ENCODE measurements around the gene MMP14. TPM values are rescaled to one million over a fixed set of nuclear protein-coding genes. Genes with fewer than 3 reads are reported as not detected.
A peak's percentile ranks its signal among the peaks of the same experiment; 100 is the strongest.
"Not testable (repeated sequence)": the region's sequence is repeated elsewhere in the genome, so short reads cannot be mapped to it uniquely, and the experiment has no call there.

Gene MMP14
- polyA plus RNA-seq, 1 experiment = 365 TPM

- peak; percentile 87 for DNase-seq (ENCODE audit: low read depth, low spot score)
- Histone ChIP-seq H3K4me3 (ENCODE audit: low read depth, low read length) (peak overlapping the region; percentile 5; the same call in 1 of the 2 replicates), H3K27me3 (ENCODE audit: control insufficient read depth, insufficient read depth, low read length) (no peaks in the 10 kb centered on the region), H3K9me3 (ENCODE audit: control insufficient read depth, insufficient read depth, low read length) (no peaks in the 10 kb centered on the region; the same call in 1 of the 2 replicates), H3K27ac (ENCODE audit: low read depth, low read length) (peak overlapping the region; percentile 92)
- TF ChIP-seq CTCF (IDR thresholded peaks at IDR 0.05; ENCODE audit: low read depth, low read length) = no peak
- ChIA-PET POLR2A (interaction anchor here (0.7 to 3.4 kb wide), 5 partner anchors 10 to 26 kb away, joined by 3 to 35 read pairs (median 6); no protein-coding TSS in a partner anchor), CTCF (interaction anchor here (0.8 to 8.7 kb wide), 7 partner anchors 10 to 268 kb away, joined by 3 to 217 read pairs (median 28); partner anchors contain the start of gene LRP10)
Observed at GRCh38 chr14:22824711-22825359, 11.6 kb upstream of the MMP14 start.

GRCh38 chr14:22829076-22829660, 7.2 kb upstream of the MMP14 start:
- H3K4me3 ChIP-seq (ENCODE audit: low read depth, low read length); H3K9me3 ChIP-seq (ENCODE audit: control insufficient read depth, insufficient read depth, low read length); H3K27me3 ChIP-seq (ENCODE audit: control insufficient read depth, insufficient read depth, low read length); DNase-seq (ENCODE audit: low read depth, low spot score): not testable (repeated sequence)
- peak overlapping the region; percentile 11 for H3K27ac ChIP-seq (ENCODE audit: low read depth, low read length)
- POLR2A ChIA-PET = interaction anchor here (1.0 kb wide), 1 partner anchor 9 kb away, joined by 4 read pairs; no protein-coding TSS in a partner anchor
- CTCF ChIA-PET = interaction anchor here (1.0 kb wide), 1 partner anchor 272 kb away, joined by 3 read pairs; no protein-coding TSS in a partner anchor

GRCh38 chr14:22829661-22830442, 6.5 kb upstream of the MMP14 start, which contains the start of gene MRPL52:
Gene MRPL52 (plus strand): TSS chr14:22829887. CDS start chr14:22829913, 26 bp downstream.
- ChIA-PET CTCF (interaction anchor here (1.0 to 2.8 kb wide), 5 partner anchors 24 to 273 kb away, joined by 3 to 12 read pairs (median 8); no protein-coding TSS in a partner anchor), POLR2A (interaction anchor here (1.0 to 1.3 kb wide), 3 partner anchors 9 to 21 kb away, joined by 3 to 5 read pairs (median 4); no protein-coding TSS in a partner anchor)
- TF ChIP-seq CTCF (IDR thresholded peaks at IDR 0.05; ENCODE audit: low read depth, low read length) = peak; percentile 8; the same call in 1 of the 2 replicates
- Histone ChIP-seq H3K27ac (ENCODE audit: low read depth, low read length) (peak within 1 kb of the TSS; percentile 52), H3K9me3 (ENCODE audit: control insufficient read depth, insufficient read depth, low read length) (no peaks in the 10 kb centered on the region; the same call in 1 of the 2 replicates), H3K27me3 (ENCODE audit: control insufficient read depth, insufficient read depth, low read length) (no peaks in the 10 kb centered on the region), H3K4me3 (ENCODE audit: low read depth, low read length) (peak within 1 kb of the TSS; percentile 86)
- peak; percentile 67 for DNase-seq (ENCODE audit: low read depth, low spot score)

- POLR2A ChIA-PET = interaction anchor here (1.0 to 1.3 kb wide), 3 partner anchors 8 to 21 kb away, joined by 3 to 5 read pairs (median 4); no protein-coding TSS in a partner anchor
Observed at GRCh38 chr14:22830443-22831010, 5.9 kb upstream of the MMP14 start.

More at GRCh38 chr14:22830443-22831010, 5.9 kb upstream of the MMP14 start:
- no peak for TF ChIP-seq CTCF (IDR thresholded peaks at IDR 0.05; ENCODE audit: low read depth, low read length)
- Histone ChIP-seq H3K27me3 (ENCODE audit: control insufficient read depth, insufficient read depth, low read length) (no peaks in the 10 kb centered on the region), H3K27ac (ENCODE audit: low read depth, low read length) (no peak overlapping the region), H3K4me3 (ENCODE audit: low read depth, low read length) (peak overlapping the region; percentile 86), H3K9me3 (ENCODE audit: control insufficient read depth, insufficient read depth, low read length) (no peaks in the 10 kb centered on the region; the same call in 1 of the 2 replicates)
- DNase-seq (ENCODE audit: low read depth, low spot score) = no peak
- CTCF ChIA-PET = interaction anchor here (1.2 to 2.8 kb wide), 4 partner anchors 23 to 274 kb away, joined by 8 to 12 read pairs (median 8); no protein-coding TSS in a partner anchor

Measured in AG04450 (cell line).